Neural cell (in vitro differentiated cells): ENCODE results near the gene CLASP1. TPM values are rescaled to one million over a fixed set of nuclear protein-coding genes. Genes with fewer than 3 reads are reported as not detected.

Experiments used
- H2AFZ ChIP-seq: fragments of 200-600, 300-800 bp; sonication (generic), shearing (Covaris generic); 2 replicates; pipeline ENCODE4 v1.6.0; 2014; ENCODE audit warnings: low read depth, mild to moderate bottlenecking, antibody characterized with exemption, low read length, moderate library complexity
- H3F3A ChIP-seq: fragments of 200-600 bp; shearing (Covaris generic); 2 replicates; pipeline ENCODE4 v1.6.1; 2016; ENCODE audit warnings: mild to moderate bottlenecking, moderate library complexity, mixed read lengths, antibody characterized with exemption, low read length; ENCODE audit not compliant: insufficient read depth, poor library complexity, severe bottlenecking
- H3K27ac ChIP-seq: fragments of 200-600, 300-800 bp; sonication (generic), shearing (Covaris generic); 2 replicates; pipeline ENCODE4 v1.5.1; 2014; ENCODE audit warnings: mild to moderate bottlenecking, low read length, moderate library complexity
- H3K27me3 ChIP-seq: fragments of 300-800, 200-600 bp; sonication (generic), shearing (Covaris generic); 2 replicates; pipeline ENCODE4 v1.6.0; 2014; ENCODE audit warnings: mild to moderate bottlenecking, low read depth, low read length, moderate library complexity; ENCODE audit not compliant: insufficient read depth
- H3K36me3 ChIP-seq: fragments of 300-800, 200-600 bp; sonication (generic), shearing (Covaris generic); 2 replicates; pipeline ENCODE4 v1.5.1; 2014; ENCODE audit warnings: mild to moderate bottlenecking, antibody characterized with exemption, low read length, moderate library complexity; ENCODE audit not compliant: insufficient read depth
- H3K4me2 ChIP-seq: fragments of 300-800, 200-600 bp; sonication (generic), shearing (Covaris generic); 2 replicates; pipeline ENCODE4 v1.6.0; 2014; ENCODE audit warnings: mild to moderate bottlenecking, low read length
- H3K4me3 ChIP-seq: fragments of 300-800, 200-600 bp; sonication (generic), shearing (Covaris generic); 2 replicates; pipeline ENCODE4 v1.5.1; 2014; ENCODE audit warnings: mild to moderate bottlenecking, low read length, moderate library complexity
- H3K79me2 ChIP-seq: fragments of 200-600 bp; shearing (Covaris generic); replicated peaks from 2 replicates; pipeline ENCODE4 v1.6.0; 2014; ENCODE audit warnings: mild to moderate bottlenecking, low read length, moderate library complexity; ENCODE audit not compliant: insufficient read depth
- H3K9ac ChIP-seq: fragments of 300-800, 200-600 bp; sonication (generic), shearing (Covaris generic); 2 replicates; pipeline ENCODE4 v1.6.1; 2016; ENCODE audit warnings: mild to moderate bottlenecking, low read length, mixed read lengths
- H3K9me2 ChIP-seq: fragments of 200-600 bp; shearing (Covaris generic); 2 replicates; pipeline ENCODE4 v1.6.1; 2016; ENCODE audit warnings: mild to moderate bottlenecking, low read length, mixed read lengths; ENCODE audit not compliant: insufficient read depth
- H3K9me3 ChIP-seq: fragments of 200-600, 300-800 bp; sonication (generic), shearing (Covaris generic); 2 replicates; pipeline ENCODE4 v1.6.1; 2016; ENCODE audit warnings: mild to moderate bottlenecking, mixed run types, low read length, moderate library complexity, mixed read lengths
- H4K20me1 ChIP-seq: fragments of 200-600 bp; shearing (Covaris generic); 2 replicates; pipeline ENCODE4 v1.6.1; 2016; ENCODE audit warnings: mild to moderate bottlenecking, mixed run types; ENCODE audit not compliant: insufficient read depth
- EP300 ChIP-seq: fragments of 450-650 bp; conservative IDR thresholded peaks from 2 replicates; pipeline ENCODE4 v1.6.1; 2014; ENCODE audit warnings: antibody characterized with exemption, mild to moderate bottlenecking, moderate library complexity; ENCODE audit not compliant: poor library complexity, severe bottlenecking
- EZH2 ChIP-seq: fragments of 200-600, 300-800 bp; shearing (Covaris generic), sonication (generic); IDR thresholded peaks from 2 replicates; pipeline ENCODE4 v1.6.1; 2014; ENCODE audit warnings: antibody characterized with exemption, low read length, borderline replicate concordance, mild to moderate bottlenecking; ENCODE audit not compliant: insufficient read depth, poor library complexity, severe bottlenecking
- MXI1 ChIP-seq: fragments of 450-650 bp; conservative IDR thresholded peaks from 2 replicates; pipeline ENCODE4 v1.6.1; 2014; ENCODE audit warnings: antibody characterized with exemption, mild to moderate bottlenecking; ENCODE audit not compliant: poor library complexity, severe bottlenecking
- POLR2AphosphoS5 ChIP-seq: IDR thresholded peaks from 2 replicates; pipeline ENCODE4 v1.6.1; 2012
- RAD21 ChIP-seq: fragments of 450-650 bp; conservative IDR thresholded peaks from 2 replicates; pipeline ENCODE4 v1.6.1; 2014; ENCODE audit warnings: antibody characterized with exemption, mild to moderate bottlenecking, moderate library complexity
- SMC3 ChIP-seq: fragments of 450-650 bp; conservative IDR thresholded peaks from 2 replicates; pipeline ENCODE4 v1.6.1; 2014; ENCODE audit warnings: antibody characterized with exemption, mild to moderate bottlenecking, moderate library complexity; ENCODE audit not compliant: poor library complexity
- TAF1 ChIP-seq: IDR thresholded peaks from 2 replicates; pipeline ENCODE4 v1.6.1; 2012; ENCODE audit warnings: low read depth
- polyA plus RNA-seq: library from polyadenylated mRNA; depleted of rRNA; stranded (reverse); fragments of >200 nt; gene quantifications from 2 replicates; pipeline ENCODE4 v1.2.3, GENCODE V29; 2014
- TF ChIP-seq, protein P1 (sequence below): IDR thresholded peaks from 2 replicates; pipeline ENCODE4 v1.6.1; 2012; ENCODE audit warnings: borderline replicate concordance
- TF ChIP-seq, protein P2 (sequence below): fragments of 450-650 bp; IDR thresholded peaks from 2 replicates; pipeline ENCODE4 v1.5.1; 2014; ENCODE audit warnings: antibody characterized with exemption, mild to moderate bottlenecking, moderate library complexity; ENCODE audit not compliant: poor library complexity, severe bottlenecking

The CLASP1 gene
- polyA plus RNA-seq, 1 donor from 2014 or later = 41.3 TPM

DNA sequence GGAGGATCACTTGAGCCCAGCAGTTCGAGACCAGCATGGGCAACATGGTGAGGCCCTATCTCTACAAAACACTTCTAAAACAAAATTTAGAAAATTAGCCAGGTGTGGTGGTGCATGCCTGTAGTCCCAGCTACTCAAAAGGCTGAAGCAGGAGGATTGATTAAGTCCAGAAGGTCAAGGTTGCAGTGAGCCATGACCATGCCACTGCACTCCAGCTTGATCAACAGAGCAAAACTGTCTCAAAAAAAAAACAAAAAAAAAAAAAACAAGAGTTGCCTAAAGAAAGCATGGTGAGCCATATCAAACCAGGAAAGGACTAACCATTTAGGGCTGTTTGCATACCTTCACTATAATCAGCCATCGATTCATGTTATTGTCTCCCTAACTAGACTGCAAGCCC is 4.5 kb downstream of the CLASP1 start:
- Histone ChIP-seq H3F3A (peaks cover 2% of the 10 kb centered on the region), H3K9me2 (no peaks in the 10 kb centered on the region), H3K9me3 (no peaks in the 10 kb centered on the region), H3K36me3 (no peaks in the 10 kb centered on the region), H4K20me1 (no peaks in the 10 kb centered on the region), H3K79me2 (peaks cover 83% of the 10 kb centered on the region), H3K27me3 (no peaks in the 10 kb centered on the region), H3K4me3 (no peak overlapping the region), H2AFZ (no peak overlapping the region), H3K4me2 (no peak overlapping the region), H3K9ac (no peak overlapping the region), H3K27ac (no peak overlapping the region)
- TF ChIP-seq SMC3 (no peak), TAF1 (no peak), EZH2 (no peak), POLR2AphosphoS5 (no peak), RAD21 (no peak), MXI1 (no peak), EP300 (no peak)
- TF ChIP-seq, protein P1, sequence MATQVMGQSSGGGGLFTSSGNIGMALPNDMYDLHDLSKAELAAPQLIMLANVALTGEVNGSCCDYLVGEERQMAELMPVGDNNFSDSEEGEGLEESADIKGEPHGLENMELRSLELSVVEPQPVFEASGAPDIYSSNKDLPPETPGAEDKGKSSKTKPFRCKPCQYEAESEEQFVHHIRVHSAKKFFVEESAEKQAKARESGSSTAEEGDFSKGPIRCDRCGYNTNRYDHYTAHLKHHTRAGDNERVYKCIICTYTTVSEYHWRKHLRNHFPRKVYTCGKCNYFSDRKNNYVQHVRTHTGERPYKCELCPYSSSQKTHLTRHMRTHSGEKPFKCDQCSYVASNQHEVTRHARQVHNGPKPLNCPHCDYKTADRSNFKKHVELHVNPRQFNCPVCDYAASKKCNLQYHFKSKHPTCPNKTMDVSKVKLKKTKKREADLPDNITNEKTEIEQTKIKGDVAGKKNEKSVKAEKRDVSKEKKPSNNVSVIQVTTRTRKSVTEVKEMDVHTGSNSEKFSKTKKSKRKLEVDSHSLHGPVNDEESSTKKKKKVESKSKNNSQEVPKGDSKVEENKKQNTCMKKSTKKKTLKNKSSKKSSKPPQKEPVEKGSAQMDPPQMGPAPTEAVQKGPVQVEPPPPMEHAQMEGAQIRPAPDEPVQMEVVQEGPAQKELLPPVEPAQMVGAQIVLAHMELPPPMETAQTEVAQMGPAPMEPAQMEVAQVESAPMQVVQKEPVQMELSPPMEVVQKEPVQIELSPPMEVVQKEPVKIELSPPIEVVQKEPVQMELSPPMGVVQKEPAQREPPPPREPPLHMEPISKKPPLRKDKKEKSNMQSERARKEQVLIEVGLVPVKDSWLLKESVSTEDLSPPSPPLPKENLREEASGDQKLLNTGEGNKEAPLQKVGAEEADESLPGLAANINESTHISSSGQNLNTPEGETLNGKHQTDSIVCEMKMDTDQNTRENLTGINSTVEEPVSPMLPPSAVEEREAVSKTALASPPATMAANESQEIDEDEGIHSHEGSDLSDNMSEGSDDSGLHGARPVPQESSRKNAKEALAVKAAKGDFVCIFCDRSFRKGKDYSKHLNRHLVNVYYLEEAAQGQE = no peak
- TF ChIP-seq, protein P2, sequence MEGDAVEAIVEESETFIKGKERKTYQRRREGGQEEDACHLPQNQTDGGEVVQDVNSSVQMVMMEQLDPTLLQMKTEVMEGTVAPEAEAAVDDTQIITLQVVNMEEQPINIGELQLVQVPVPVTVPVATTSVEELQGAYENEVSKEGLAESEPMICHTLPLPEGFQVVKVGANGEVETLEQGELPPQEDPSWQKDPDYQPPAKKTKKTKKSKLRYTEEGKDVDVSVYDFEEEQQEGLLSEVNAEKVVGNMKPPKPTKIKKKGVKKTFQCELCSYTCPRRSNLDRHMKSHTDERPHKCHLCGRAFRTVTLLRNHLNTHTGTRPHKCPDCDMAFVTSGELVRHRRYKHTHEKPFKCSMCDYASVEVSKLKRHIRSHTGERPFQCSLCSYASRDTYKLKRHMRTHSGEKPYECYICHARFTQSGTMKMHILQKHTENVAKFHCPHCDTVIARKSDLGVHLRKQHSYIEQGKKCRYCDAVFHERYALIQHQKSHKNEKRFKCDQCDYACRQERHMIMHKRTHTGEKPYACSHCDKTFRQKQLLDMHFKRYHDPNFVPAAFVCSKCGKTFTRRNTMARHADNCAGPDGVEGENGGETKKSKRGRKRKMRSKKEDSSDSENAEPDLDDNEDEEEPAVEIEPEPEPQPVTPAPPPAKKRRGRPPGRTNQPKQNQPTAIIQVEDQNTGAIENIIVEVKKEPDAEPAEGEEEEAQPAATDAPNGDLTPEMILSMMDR = no peak

DNA sequence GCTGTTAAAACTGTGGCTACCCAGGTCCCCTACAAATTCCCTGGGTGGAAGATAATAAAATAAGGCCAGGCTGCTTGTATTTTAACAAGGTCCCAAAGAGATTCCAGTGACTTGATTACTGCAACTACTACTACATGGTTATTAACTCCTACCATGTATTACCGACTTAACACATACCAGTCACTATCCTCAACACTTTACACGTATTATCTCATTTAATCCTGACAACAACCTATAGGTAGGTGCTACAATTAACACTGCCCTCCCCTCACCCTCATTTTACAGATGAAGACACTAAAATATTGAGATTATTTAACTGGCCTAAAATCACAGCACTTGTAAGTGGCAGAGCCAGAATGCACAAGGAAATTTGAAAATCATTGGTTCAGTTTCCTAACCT is 5.4 kb downstream of the CLASP1 start:
- Histone ChIP-seq H3K9ac (no peak overlapping the region), H3K27ac (no peak overlapping the region)

More for the DNA sequence above, 5.4 kb downstream of the CLASP1 start:
- Histone ChIP-seq H3K79me2 (peaks cover 90% of the 10 kb centered on the region), H3K36me3 (no peaks in the 10 kb centered on the region), H3K4me2 (no peak overlapping the region), H2AFZ (no peak overlapping the region), H3K9me2 (no peaks in the 10 kb centered on the region), H3K27me3 (no peaks in the 10 kb centered on the region), H3F3A (peaks cover 2% of the 10 kb centered on the region), H4K20me1 (no peaks in the 10 kb centered on the region), H3K9me3 (no peaks in the 10 kb centered on the region), H3K4me3 (no peak overlapping the region)
- TF ChIP-seq TAF1 (no peak), SMC3 (no peak), MXI1 (no peak), RAD21 (no peak), POLR2AphosphoS5 (no peak), EZH2 (no peak), EP300 (no peak)
- TF ChIP-seq, protein P1 = no peak
- TF ChIP-seq, protein P2 = no peak
